ENCODE results near the gene SLC12A5.

SLC12A5 gene

GRCh38 chr20:46051556-46052308 is 22.7 kb downstream of the SLC12A5 start:
- in situ Hi-C loops (cut with MboI; ENCODE audit: low sequenced_read_pairs): no loop called here

DNA sequence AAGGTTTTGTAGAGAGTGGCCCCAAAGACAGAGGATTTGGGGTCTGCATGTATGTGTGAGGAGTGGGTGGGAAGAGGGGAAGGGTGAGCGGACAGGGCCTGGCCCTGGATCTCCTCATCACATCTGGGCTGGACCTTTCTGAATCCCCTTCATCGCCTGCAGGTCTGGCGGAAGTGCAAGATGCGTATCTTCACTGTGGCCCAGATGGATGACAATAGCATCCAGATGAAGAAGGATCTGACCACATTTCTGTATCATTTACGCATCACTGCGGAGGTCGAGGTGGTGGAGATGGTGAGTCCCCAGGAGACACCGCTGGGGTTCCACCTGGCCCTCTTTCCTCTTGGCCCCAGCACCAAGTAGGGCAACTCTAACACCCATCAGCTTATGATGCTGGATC is 24.4 kb downstream of the SLC12A5 start:
- in situ Hi-C loops (cut with MboI; ENCODE audit: low sequenced_read_pairs): no loop called here

GRCh38 chr20:46054606-46055005 is 25.6 kb downstream of the SLC12A5 start:
- in situ Hi-C loops (cut with MboI; ENCODE audit: low sequenced_read_pairs): no loop called here

DNA sequence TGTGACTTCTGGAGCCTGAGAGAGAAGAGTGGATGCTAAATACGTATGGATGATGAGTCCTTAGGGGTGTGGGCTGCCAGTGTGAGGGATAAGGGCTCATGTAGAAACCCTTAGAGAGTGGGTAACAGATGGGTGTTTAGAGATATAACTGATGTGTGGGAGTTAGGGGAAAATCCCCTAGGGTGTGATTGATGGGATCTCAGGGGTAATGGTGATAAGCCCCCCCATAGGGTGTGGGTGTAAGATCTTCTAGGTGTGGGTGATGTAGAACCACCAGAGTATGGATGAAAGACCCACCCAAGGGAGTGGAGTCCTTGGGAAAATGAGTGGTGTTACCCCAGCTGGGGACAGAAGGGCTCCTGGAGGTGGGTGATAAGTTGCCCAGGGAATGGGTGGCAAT is 26.3 kb downstream of the SLC12A5 start:
- in situ Hi-C loops (cut with MboI; ENCODE audit: low sequenced_read_pairs): no loop called here

GRCh38 chr20:46056027-46056833 is 27.2 kb downstream of the SLC12A5 start:
- in situ Hi-C loops (cut with MboI; ENCODE audit: low sequenced_read_pairs): no loop called here

DNA sequence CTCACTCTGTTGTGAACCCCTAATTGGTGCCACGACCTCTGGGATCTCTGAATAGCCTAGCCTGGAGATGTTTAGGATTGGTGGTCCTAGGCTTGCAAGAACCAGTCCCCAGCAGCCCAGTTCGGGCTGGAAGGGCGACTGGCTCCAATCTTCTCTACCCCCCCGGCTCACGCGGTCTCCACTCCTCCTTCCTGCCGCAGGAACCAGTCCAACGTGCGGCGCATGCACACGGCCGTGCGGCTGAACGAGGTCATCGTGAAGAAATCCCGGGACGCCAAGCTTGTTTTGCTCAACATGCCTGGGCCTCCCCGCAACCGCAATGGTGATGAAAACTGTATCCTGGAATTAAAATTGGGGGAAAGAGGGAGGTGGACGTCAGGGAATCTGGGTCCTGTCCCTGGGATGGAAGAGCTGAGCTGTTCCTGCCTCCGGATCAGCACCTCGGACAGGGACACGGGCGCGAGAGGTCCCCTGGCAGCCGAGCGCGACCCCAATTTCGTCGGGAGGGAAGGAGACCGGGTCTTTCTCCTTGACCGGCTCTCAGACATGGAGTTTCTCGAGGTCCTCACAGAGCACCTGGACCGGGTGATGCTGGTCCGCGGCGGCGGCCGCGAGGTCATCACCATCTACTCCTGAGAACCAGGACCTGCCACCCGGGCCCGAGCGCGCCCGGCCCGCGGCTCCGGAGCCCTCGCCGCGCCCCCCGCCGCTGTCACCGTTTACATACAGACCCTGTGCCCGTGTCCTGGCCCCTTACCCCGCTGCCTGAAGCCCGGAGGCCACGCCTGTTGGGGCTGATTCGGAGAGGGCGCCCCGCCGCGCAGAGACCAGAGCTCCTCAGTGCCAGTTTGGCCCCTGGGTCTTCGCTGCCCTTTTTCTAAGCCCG is 28.2 kb downstream of the SLC12A5 start:
- in situ Hi-C loops (cut with MboI; ENCODE audit: low sequenced_read_pairs): no loop called here

DNA sequence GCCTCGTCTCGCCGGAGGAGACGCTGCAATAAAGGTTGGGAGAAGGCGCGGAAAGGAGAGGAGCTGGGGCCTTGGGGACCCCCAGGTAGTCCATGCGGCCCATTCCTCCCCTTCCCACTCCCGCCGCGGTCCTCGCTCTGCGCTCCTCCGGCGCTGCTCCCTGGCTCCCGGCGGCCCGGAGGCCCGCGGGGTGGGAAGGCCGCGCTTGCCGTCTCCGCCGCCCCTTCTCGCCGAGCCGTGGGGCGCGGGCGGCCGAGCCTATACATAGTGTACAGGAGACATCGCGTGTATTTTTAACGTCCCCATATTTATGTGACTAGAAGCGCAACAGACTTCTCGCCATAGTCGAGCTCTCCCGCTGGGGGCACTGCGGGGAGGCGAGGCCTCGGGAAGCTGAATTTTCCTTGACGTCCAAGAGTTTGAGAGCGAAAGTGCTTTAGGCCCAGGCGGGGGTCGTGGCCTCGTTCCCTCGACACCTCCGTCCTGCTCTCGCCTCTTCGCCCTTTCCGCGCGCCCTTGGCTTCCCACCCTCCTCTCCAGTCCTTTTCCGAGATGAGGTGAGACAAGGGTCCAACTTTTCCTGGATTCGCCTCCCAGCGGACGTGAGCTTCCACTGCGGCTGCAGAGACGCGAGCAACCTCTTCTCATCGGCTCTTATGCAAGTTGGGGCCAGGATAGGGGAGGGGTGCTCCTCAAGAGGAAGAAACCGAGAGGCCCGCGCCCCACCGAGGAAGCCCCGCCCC is 29.0 kb downstream of the SLC12A5 start:
- in situ Hi-C loops (cut with MboI; ENCODE audit: low sequenced_read_pairs): no loop called here

DNA sequence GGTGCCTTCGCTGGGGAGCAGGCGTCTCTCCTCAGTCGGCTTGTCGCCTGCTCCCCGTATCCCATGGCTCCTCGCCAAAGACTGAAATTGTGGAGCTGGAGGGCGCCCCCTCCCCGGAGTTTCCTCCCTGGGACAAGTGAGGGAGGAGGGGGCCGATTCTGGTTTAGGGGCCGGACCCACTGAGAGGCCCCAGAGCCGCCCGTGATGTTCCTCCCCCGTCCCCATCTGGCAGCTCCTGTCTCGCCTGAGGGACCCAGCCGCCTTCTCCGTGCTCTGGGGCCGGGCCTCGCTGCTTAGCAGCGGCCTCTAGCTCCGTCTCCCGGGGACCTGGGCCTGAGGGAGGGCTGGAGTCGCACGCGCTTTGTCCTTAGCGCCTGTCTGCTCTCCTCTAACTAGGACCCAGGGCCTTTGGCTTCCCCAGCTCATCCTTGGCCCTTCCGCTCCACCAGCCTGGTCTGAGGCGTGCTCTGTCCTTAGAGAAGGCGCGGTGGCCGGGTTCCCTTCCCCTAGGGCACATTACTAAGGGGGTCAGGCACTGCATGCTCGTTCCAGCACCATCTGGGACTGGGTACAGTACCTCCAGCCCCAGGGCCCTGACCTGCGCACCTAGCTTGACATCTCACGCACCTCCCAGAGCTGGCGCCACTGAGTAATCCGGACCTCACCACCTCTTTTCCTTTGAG is 29.7 kb downstream of the SLC12A5 start:
- in situ Hi-C loops (cut with MboI; ENCODE audit: low sequenced_read_pairs): no loop called here

GRCh38 chr20:46060301-46060881 is 31.4 kb downstream of the SLC12A5 start:
- in situ Hi-C loops (cut with MboI; ENCODE audit: low sequenced_read_pairs): no loop called here

DNA sequence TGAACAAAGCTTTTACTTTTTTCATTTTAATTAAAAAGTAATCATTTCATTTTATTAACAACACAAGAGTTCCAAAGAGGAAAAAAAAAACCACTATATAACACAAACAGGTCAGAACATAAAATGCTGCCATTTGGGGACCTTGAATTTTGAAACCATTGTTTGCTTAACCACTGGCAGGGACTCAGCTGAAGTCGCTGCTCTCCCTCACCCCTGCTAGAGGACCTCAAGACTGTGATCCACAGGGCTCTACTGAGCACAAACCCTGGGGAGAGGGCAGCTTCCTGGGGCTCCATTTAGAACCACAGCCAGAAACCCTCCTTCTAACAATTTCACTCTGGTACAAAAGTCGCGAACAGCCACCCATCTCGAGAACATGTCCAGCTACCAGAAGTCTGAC is 32.0 kb downstream of the SLC12A5 start:
- in situ Hi-C loops (cut with MboI; ENCODE audit: low sequenced_read_pairs): no loop called here

- in situ Hi-C loops (cut with MboI; ENCODE audit: low sequenced_read_pairs): no loop called here
Observed at GRCh38 chr20:46062151-46062550, 33.1 kb downstream of the SLC12A5 start.

GRCh38 chr20:46062621-46063020 is 33.6 kb downstream of the SLC12A5 start:
- in situ Hi-C loops (cut with MboI; ENCODE audit: low sequenced_read_pairs): no loop called here

DNA sequence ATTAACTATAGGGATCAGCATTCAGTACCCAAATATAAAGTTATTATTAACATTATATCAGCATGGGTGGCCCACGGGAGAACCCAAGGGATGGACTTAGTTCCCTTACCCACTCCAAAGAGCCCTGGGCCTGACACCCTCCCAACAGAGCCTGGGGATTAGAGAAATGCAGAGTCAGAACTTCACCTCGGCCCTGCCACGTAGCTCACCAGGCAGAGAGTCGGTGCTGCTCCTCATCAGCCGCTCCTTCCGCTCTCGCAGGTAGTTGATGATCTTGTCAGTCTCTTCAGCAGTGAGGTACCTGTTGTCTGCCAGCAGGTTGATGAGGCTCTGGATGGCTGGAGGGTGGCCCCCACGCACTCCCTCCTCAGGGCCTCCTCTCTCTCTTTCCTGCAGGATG is 34.1 kb downstream of the SLC12A5 start:
- in situ Hi-C loops (cut with MboI; ENCODE audit: low sequenced_read_pairs): no loop called here

- in situ Hi-C loops (cut with MboI; ENCODE audit: low sequenced_read_pairs): no loop called here
Observed at GRCh38 chr20:46063652-46064054, 34.6 kb downstream of the SLC12A5 start.

DNA sequence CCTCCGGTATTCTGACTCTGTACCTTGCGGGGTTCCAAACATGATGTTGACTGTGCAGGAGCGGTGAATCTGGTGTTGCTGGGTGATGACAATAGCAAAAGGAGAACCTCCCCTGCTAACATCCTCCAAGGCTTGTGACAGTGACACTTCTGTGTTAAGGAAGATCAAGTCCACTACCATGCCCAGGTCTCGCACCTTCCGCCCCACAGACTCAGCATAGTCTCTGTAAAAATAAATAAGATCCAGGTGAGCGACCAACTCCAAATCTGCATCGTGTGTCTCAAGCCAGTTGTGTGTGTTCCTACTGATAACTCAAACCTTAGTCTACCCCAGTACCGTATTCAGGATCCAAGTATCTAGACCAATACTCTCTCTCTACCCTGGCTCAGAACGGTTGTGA is 36.0 kb downstream of the SLC12A5 start:
- in situ Hi-C loops (cut with MboI; ENCODE audit: low sequenced_read_pairs): no loop called here

DNA sequence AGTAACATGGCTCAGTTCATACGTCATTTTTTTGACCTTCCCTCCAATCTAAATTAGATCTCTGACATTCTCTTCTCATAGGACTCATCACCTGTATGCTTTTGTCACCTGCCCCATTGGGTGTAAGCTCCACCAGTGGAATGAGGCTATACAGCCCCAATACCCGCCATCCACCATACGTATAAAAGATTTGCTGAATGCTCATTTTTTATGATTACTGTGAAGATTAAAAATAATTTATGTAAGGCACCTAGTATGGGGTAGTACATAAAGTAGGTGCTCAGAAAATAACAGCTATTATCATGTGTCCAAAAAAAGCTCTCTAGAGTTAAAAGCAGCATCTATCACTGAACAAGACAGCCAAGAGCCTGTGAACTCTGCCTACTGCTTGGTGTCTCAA is 36.7 kb downstream of the SLC12A5 start:
- in situ Hi-C loops (cut with MboI; ENCODE audit: low sequenced_read_pairs): no loop called here

GRCh38 chr20:46070215-46070900 is 41.3 kb downstream of the SLC12A5 start:
- in situ Hi-C loops (cut with MboI; ENCODE audit: low sequenced_read_pairs): no loop called here

DNA sequence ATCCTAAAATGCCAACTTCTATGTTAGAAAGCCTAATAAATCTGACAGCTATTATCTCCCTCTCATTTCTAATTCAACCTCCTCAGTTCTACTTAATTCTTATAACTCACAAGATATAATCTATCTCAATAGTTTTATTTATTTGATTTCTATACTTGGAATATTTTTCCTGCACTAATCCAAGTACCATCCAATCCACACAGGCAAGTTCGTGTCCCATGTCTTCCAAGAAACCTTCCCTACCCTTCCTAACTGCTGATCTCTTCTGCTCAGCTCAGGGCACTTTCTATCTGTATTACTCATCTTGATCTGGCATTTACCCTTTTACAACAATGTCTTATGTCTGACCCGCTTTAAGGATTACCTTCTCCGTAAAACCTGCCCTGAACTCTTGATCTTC is 42.6 kb downstream of the SLC12A5 start:
- in situ Hi-C loops (cut with MboI; ENCODE audit: low sequenced_read_pairs): no loop called here

- in situ Hi-C loops (cut with MboI; ENCODE audit: low sequenced_read_pairs): no loop called here
Observed at GRCh38 chr20:46073024-46073423, 44.0 kb downstream of the SLC12A5 start.
